GM23338 (cell line): ENCODE measurements around the gene STAP2. TPM values are rescaled to one million over a fixed set of nuclear protein-coding genes. Genes with fewer than 3 reads are reported as not detected.
A peak's percentile ranks its signal among the peaks of the same experiment; 100 is the strongest.
"Not testable (repeated sequence)": the region's sequence is repeated elsewhere in the genome, so short reads cannot be mapped to it uniquely, and the experiment has no call there.

Experiments
- ATAC-seq: fragments of 200-7000 bp; cut with Tn5 transposase; 3 replicates; pipeline ENCODE4 v1.9.1; 2020
- DNase-seq: peaks from one replicate; pipeline ENCODE4 v3.0.0-alpha.2; 2015; ENCODE audit warnings: low spot score
- H2AFZ ChIP-seq: fragments of 200-600 bp; sonication (generic); 2 replicates; pipeline ENCODE4 v1.8.0; 2016; ENCODE audit warnings: antibody characterized with exemption, mild to moderate bottlenecking, moderate library complexity
- H3F3A ChIP-seq: fragments of 200-600 bp; sonication (generic); replicated peaks from 2 replicates; pipeline ENCODE4 v1.8.0; 2017; ENCODE audit warnings: antibody characterized with exemption, mixed run types, low read depth
- H3K27ac ChIP-seq: fragments of 200-600 bp; sonication (generic); 2 replicates; pipeline ENCODE4 v1.6.1; 2016; ENCODE audit warnings: low read depth
- H3K27me3 ChIP-seq: fragments of 200-600 bp; sonication (generic); 2 replicates; pipeline ENCODE4 v1.8.0; 2016; ENCODE audit warnings: mild to moderate bottlenecking, mixed run types, moderate library complexity; ENCODE audit not compliant: insufficient read depth
- H3K36me3 ChIP-seq: fragments of 200-600 bp; sonication (generic); 2 replicates; pipeline ENCODE4 v1.8.0; 2016; ENCODE audit warnings: mild to moderate bottlenecking; ENCODE audit not compliant: insufficient read depth
- H3K4me1 ChIP-seq: fragments of 200-600 bp; sonication (generic); 2 replicates; pipeline ENCODE4 v1.8.0; 2016; ENCODE audit warnings: mild to moderate bottlenecking, moderate library complexity; ENCODE audit not compliant: insufficient read depth
- H3K4me2 ChIP-seq: fragments of 200-600 bp; sonication (generic); 2 replicates; pipeline ENCODE4 v1.7.1; 2017; ENCODE audit warnings: mixed run types
- H3K4me3 ChIP-seq: fragments of 200-600 bp; sonication (generic); 2 replicates; pipeline ENCODE4 v1.6.1; 2016; ENCODE audit warnings: mixed run types
- H3K79me2 ChIP-seq: fragments of 200-600 bp; sonication (generic); replicated peaks from 2 replicates; pipeline ENCODE4 v1.8.0; 2017; ENCODE audit warnings: mild to moderate bottlenecking; ENCODE audit not compliant: insufficient read depth
- H3K9me2 ChIP-seq: fragments of 200-600 bp; sonication (generic); 2 replicates; pipeline ENCODE4 v1.8.0; 2017; ENCODE audit not compliant: insufficient read depth
- H4K20me1 ChIP-seq: fragments of 200-600 bp; sonication (generic); replicated peaks from 2 replicates; pipeline ENCODE4 v1.8.0; 2017; ENCODE audit warnings: mild to moderate bottlenecking; ENCODE audit not compliant: insufficient read depth
- H3K27ac Mint-ChIP-seq: 2 replicates; pipeline ENCODE4 v1.8.0; 2020; ENCODE audit warnings: inconsistent platforms, mild to moderate bottlenecking, moderate library complexity, mixed read lengths
- H3K27me3 Mint-ChIP-seq: 3 replicates; pipeline ENCODE4 v1.8.0; 2022; ENCODE audit warnings: low read depth, mild to moderate bottlenecking, moderate library complexity, mixed read lengths, inconsistent platforms; ENCODE audit not compliant: insufficient read depth, poor library complexity
- H3K36me3 Mint-ChIP-seq: 3 replicates; pipeline ENCODE4 v1.8.0; 2021; ENCODE audit warnings: low read depth, mild to moderate bottlenecking, inconsistent platforms, moderate library complexity, mixed read lengths
- H3K4me1 Mint-ChIP-seq: 3 replicates; pipeline ENCODE4 v1.8.0; 2020; ENCODE audit warnings: mild to moderate bottlenecking, inconsistent platforms, mixed read lengths
- H3K4me3 Mint-ChIP-seq: 3 replicates; pipeline ENCODE4 v1.8.0; 2021; ENCODE audit warnings: moderate library complexity, mild to moderate bottlenecking, inconsistent platforms, mixed read lengths
- H3K9me3 Mint-ChIP-seq: 3 replicates; pipeline ENCODE4 v1.8.0; 2020; ENCODE audit warnings: moderate library complexity, mild to moderate bottlenecking, inconsistent platforms, mixed read lengths
- JUNB ChIP-seq: IDR thresholded peaks from one replicate; pipeline ENCODE4 v1.6.1; 2016; ENCODE audit warnings: antibody characterized with exemption; ENCODE audit not compliant: unreplicated experiment
- polyA plus RNA-seq: library from polyadenylated mRNA; unstranded; fragments of >200 nt; fragmentation: Nextera tagmentation; extraction: Ambion mirVana; gene quantifications from 2 replicates; pipeline ENCODE4 v1.2.1, GENCODE V29; 2016
- total RNA-seq: library from RNA; depleted of rRNA; stranded (reverse); fragments of >200 nt; shearing (Covaris generic); gene quantifications from 2 replicates; pipeline ENCODE4 v1.2.3, GENCODE V29; 2014
- TF ChIP-seq, protein P1 (sequence below): IDR thresholded peaks from one replicate; pipeline ENCODE4 v1.6.1; 2018; ENCODE audit warnings: antibody characterized with exemption; ENCODE audit not compliant: unreplicated experiment
- TF ChIP-seq, protein P2 (sequence below), 2 experiments: fragments of 200-600 bp in 1 of 2; sonication (generic) in 1 of 2; conservative IDR thresholded peaks; 2 replicates each; pipeline versions ENCODE4 v1.5.1 to v1.6.1; 2016 to 2017; ENCODE audit warnings: antibody characterized with exemption in 2 of 2, low read depth in 2 of 2, mild to moderate bottlenecking in 2 of 2, moderate library complexity in 1 of 2

STAP2 gene
- total and polyA plus RNA-seq, 2 experiments from 2014 or later = 15.1 to 20.7 TPM

DNA sequence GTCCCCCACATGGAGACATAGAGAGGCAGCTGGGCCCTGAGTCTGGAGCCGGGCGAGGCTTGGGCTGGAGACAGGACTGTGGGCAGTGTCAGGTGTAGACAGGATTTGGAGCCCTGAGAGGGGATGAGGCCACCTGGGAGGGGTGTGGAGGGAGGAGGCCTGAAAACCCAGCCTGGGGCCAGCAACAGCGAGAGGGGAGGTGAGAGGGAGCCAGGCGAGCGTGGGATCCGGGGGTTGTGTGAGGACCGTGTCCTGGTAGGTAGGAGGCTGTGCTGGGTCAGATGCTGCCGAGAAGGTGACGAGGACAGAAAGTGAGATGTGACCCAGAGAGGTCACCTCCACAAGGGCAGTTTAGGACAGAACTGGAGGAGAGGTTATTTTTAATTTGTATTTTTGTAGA, 12.1 kb upstream of the STAP2 start (continued):
- TF ChIP-seq, protein P1, sequence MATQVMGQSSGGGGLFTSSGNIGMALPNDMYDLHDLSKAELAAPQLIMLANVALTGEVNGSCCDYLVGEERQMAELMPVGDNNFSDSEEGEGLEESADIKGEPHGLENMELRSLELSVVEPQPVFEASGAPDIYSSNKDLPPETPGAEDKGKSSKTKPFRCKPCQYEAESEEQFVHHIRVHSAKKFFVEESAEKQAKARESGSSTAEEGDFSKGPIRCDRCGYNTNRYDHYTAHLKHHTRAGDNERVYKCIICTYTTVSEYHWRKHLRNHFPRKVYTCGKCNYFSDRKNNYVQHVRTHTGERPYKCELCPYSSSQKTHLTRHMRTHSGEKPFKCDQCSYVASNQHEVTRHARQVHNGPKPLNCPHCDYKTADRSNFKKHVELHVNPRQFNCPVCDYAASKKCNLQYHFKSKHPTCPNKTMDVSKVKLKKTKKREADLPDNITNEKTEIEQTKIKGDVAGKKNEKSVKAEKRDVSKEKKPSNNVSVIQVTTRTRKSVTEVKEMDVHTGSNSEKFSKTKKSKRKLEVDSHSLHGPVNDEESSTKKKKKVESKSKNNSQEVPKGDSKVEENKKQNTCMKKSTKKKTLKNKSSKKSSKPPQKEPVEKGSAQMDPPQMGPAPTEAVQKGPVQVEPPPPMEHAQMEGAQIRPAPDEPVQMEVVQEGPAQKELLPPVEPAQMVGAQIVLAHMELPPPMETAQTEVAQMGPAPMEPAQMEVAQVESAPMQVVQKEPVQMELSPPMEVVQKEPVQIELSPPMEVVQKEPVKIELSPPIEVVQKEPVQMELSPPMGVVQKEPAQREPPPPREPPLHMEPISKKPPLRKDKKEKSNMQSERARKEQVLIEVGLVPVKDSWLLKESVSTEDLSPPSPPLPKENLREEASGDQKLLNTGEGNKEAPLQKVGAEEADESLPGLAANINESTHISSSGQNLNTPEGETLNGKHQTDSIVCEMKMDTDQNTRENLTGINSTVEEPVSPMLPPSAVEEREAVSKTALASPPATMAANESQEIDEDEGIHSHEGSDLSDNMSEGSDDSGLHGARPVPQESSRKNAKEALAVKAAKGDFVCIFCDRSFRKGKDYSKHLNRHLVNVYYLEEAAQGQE = no peak
- TF ChIP-seq, protein P2, sequence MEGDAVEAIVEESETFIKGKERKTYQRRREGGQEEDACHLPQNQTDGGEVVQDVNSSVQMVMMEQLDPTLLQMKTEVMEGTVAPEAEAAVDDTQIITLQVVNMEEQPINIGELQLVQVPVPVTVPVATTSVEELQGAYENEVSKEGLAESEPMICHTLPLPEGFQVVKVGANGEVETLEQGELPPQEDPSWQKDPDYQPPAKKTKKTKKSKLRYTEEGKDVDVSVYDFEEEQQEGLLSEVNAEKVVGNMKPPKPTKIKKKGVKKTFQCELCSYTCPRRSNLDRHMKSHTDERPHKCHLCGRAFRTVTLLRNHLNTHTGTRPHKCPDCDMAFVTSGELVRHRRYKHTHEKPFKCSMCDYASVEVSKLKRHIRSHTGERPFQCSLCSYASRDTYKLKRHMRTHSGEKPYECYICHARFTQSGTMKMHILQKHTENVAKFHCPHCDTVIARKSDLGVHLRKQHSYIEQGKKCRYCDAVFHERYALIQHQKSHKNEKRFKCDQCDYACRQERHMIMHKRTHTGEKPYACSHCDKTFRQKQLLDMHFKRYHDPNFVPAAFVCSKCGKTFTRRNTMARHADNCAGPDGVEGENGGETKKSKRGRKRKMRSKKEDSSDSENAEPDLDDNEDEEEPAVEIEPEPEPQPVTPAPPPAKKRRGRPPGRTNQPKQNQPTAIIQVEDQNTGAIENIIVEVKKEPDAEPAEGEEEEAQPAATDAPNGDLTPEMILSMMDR (conservative IDR thresholded peaks at IDR 0.05; ENCODE audit: low read depth in 2 of 2) = no peak

DNA sequence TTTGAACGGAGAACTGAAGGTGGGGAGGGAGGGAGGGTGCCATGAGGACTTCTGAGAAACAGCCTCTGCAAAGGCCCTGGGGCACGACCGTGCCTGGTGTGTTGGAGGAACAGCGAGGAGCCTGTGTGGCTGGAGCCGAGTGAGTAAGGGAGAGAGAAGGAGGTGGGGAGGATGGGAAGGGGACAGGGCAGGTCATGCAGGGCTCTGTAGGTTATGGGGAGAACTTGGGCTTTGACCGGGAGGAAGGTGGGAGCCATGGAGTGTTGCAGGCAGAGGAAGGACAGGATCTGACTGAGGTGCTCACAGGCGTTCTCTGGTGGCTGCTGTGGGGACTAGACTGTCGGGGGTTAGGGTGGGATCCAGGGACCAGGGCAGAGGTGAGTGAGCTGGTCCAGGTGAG, 11.5 kb upstream of the STAP2 start:
- Histone ChIP-seq H3F3A (peaks cover 16% of the 10 kb centered on the region; the same call in 1 of the 2 replicates), H3K36me3 (no peaks in the 10 kb centered on the region; the same call in 1 of the 2 replicates), H4K20me1 (peaks cover 10% of the 10 kb centered on the region), H2AFZ (no peak overlapping the region), H3K4me1 (no peaks in the 10 kb centered on the region), H3K79me2 (no peaks in the 10 kb centered on the region), H3K4me3 (no peak overlapping the region), H3K27me3 (no peaks in the 10 kb centered on the region), H3K4me2 (no peak overlapping the region), H3K27ac (no peak overlapping the region), H3K9me2 (no peaks in the 10 kb centered on the region)
- 0 out of 3 replicates have a peak, but pooled peaks cover 2% of the 10 kb centered on the region for H3K4me1 Mint-ChIP-seq
- H3K27ac Mint-ChIP-seq = no peak overlapping the region
- no peak overlapping the region for H3K4me3 Mint-ChIP-seq
- no peak for DNase-seq
- TF ChIP-seq, protein P2 (conservative IDR thresholded peaks at IDR 0.05; ENCODE audit: low read depth in 2 of 2) = 0 out of 4 replicates have a peak, but pooled peaks of 1 of the 2 experiments have one; percentile 2
- no peak for TF ChIP-seq JUNB
- peaks cover 14% of the 10 kb centered on the region for H3K27me3 Mint-ChIP-seq
- no peaks in the 10 kb centered on the region for H3K9me3 Mint-ChIP-seq
- no peak for ATAC-seq
- H3K36me3 Mint-ChIP-seq = peaks cover 42% of the 10 kb centered on the region

DNA sequence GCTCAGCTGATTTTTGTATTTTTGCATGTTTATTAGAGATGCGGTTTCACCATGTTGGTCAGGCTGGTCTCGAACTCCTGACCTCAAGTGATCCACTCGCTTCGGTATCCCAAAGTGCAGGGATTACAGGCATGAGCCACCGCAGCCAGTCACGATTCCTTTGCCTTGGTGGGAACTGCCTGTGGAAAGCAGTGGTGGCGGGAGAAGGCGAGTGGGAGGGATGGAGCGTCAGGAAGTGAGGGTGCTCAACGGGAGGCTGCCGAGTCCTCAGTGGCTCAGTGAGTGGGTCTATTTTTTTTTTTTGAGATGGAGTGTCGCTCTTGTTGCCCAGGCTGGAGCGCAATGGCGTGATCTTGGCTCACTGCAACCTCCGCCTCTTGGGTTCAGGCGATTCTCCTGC, 10.6 kb upstream of the STAP2 start:
- H3K27me3 ChIP-seq, ATAC-seq, H3K36me3 ChIP-seq, H3K4me1 ChIP-seq, DNase-seq, H2AFZ ChIP-seq, H3K9me3 Mint-ChIP-seq, H4K20me1 ChIP-seq, H3K79me2 ChIP-seq, H3K27ac Mint-ChIP-seq, H3K4me1 Mint-ChIP-seq, H3K9me2 ChIP-seq, H3K4me3 ChIP-seq, H3K27ac ChIP-seq, H3K4me3 Mint-ChIP-seq, H3K4me2 ChIP-seq: not testable (repeated sequence)
- Mint-ChIP-seq H3K27me3 (peaks cover 11% of the 10 kb centered on the region), H3K36me3 (peaks cover 42% of the 10 kb centered on the region)
- H3F3A ChIP-seq = peaks cover 16% of the 10 kb centered on the region; the same call in 1 of the 2 replicates
